GM18508 (cell line): ENCODE results near the gene TRIM63.

Source experiments
- ATAC-seq: cut with Tn5 transposase; IDR thresholded peaks from one replicate; pipeline ENCODE4 v1.9.1; 2021; ENCODE audit warnings: moderate number of reproducible peaks; ENCODE audit not compliant: insufficient read depth, unreplicated experiment

The TRIM63 gene

GRCh38 chr1:26090893-26091292 lies 23.5 kb upstream of the TRIM63 start:
- no peak for ATAC-seq

GRCh38 chr1:26089125-26089524 lies 21.7 kb upstream of the TRIM63 start:
- no peak for ATAC-seq

GRCh38 chr1:26084844-26085243 lies 17.4 kb upstream of the TRIM63 start:
- no peak for ATAC-seq

- ATAC-seq = no peak
These were observed 16.7 kb upstream of the TRIM63 start for GRCh38 chr1:26084091-26084561.

- ATAC-seq = no peak
These were observed 15.8 kb upstream of the TRIM63 start for GRCh38 chr1:26083208-26083607.

- ATAC-seq = no peak
These were observed 14.6 kb upstream of the TRIM63 start for GRCh38 chr1:26082020-26082350.

- no peak for ATAC-seq
These were observed 14.0 kb upstream of the TRIM63 start for GRCh38 chr1:26081267-26082019.

- no peak for ATAC-seq
These were observed 12.8 kb upstream of the TRIM63 start for GRCh38 chr1:26079960-26080814.

GRCh38 chr1:26079178-26079563 lies 11.7 kb upstream of the TRIM63 start:
- ATAC-seq = no peak

GRCh38 chr1:26078286-26079177 lies 11.1 kb upstream of the TRIM63 start:
- no peak for ATAC-seq

- ATAC-seq = no peak
These were observed 10.1 kb upstream of the TRIM63 start for GRCh38 chr1:26077524-26077923.

- ATAC-seq = no peak
These were observed 8.2 kb upstream of the TRIM63 start for GRCh38 chr1:26075421-26076144.

GRCh38 chr1:26072305-26072704 lies 4.9 kb upstream of the TRIM63 start:
- ATAC-seq = no peak

- ATAC-seq = no peak
These were observed 3.5 kb upstream of the TRIM63 start for GRCh38 chr1:26070963-26071342.

GRCh38 chr1:26070296-26070962 lies 3.0 kb upstream of the TRIM63 start:
- ATAC-seq = no peak

- ATAC-seq = no peak
These were observed 2.5 kb upstream of the TRIM63 start for GRCh38 chr1:26069941-26070295.

- no peak for ATAC-seq
These were observed 573 bp downstream of the TRIM63 start for GRCh38 chr1:26066857-26067256.

- no peak for ATAC-seq
These were observed 1.3 kb downstream of the TRIM63 start for GRCh38 chr1:26066160-26066559.

- ATAC-seq = no peak
These were observed 2.9 kb downstream of the TRIM63 start for GRCh38 chr1:26064553-26064952.
